ENCODE results near the gene COMMD3. TPM values are rescaled to one million over a fixed set of nuclear protein-coding genes. Genes with fewer than 3 reads are reported as not detected.

The COMMD3 gene
- 72.3 TPM for polyA plus RNA-seq (2012; ENCODE audit: low read depth, missing spikeins)

DNA sequence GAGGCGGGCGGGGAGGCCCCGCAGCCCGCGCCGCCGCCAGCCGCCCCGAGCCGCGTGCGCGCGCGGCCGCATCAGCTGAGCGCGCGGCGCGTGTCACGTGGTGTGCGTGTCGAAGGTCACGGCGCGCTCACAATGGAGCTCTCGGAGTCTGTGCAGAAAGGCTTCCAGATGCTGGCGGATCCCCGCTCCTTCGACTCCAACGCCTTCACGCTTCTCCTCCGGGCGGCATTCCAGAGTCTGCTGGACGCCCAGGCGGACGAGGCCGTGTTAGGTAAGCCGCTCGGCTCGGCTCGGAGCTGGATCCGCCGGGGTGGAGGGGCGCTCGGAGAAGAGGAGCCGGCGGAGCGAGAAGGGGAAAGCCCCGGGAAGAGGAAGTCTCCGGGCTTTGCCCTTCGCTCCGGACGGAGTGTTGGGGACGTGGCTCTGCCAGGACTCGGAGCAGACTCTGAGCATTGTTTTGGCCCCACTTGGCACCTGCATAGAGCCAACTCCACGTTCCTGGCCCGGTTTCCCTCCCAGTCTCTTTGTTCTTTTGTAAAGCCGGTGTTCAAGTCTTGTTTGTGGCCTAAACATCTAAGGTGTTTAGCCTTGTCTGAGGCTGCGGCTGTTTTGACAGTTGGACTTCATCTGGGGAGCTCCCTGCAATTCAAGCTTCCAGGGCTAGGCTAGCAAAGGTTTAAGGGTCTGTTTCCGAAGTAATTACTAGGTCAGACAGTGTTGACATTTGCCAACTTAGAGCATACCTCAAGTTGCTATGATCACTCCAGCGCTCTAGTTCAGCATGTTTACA lies at the start of gene COMMD3:
Gene COMMD3 (plus strand): TSS at position 103 of the 790 bp plus-strand sequence. CDS start 30 bp downstream, at position 133.
- DNase-seq (ENCODE audit: insufficient read length, low spot score) (no peak), FAIRE-seq (peak; percentile 99)
- TF ChIP-seq TAF1 (IDR thresholded peaks at IDR 0.05; ENCODE audit: low read depth, low read length): peak; percentile 70
- TF ChIP-seq SPI1 (IDR thresholded peaks at IDR 0.05; ENCODE audit: low read depth, low read length): peak; percentile 78
- no peak for TF ChIP-seq POU2F2 (IDR thresholded peaks at IDR 0.05; ENCODE audit: low read depth, low read length)
- TF ChIP-seq POLR2AphosphoS5 (IDR thresholded peaks at IDR 0.05; ENCODE audit: low read depth, low read length): peak; percentile 85
- TF ChIP-seq POLR2A (IDR thresholded peaks at IDR 0.05; ENCODE audit: low read depth, low read length): peak; percentile 84
- TF ChIP-seq PAX5 (IDR thresholded peaks at IDR 0.05; ENCODE audit: insufficient read depth, low read length, severe bottlenecking): no peak

DNA sequence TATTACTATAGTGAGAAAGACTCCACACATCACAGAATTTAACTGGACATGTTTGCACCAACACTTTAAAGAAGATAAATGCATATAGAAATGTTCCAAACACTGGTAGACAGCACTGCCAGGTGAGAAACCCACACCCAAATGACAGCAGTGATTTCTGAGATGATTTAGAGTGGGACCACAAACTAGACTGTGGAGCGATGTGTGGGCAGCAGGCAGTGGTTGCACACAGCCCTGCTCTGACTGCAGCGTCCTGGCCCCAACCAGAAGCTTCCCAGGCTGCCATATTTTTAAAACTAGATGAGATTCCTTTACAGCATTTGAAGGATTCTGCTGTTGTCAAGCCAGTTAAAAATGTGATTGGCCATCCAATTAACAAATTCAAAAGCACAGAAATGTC lies 47.7 kb upstream of the COMMD3 start:
- no peak for TF ChIP-seq POLR2AphosphoS5 (IDR thresholded peaks at IDR 0.05; ENCODE audit: low read depth, low read length)
- TF ChIP-seq PAX5 (IDR thresholded peaks at IDR 0.05; ENCODE audit: insufficient read depth, low read length, severe bottlenecking): no peak
- no peak for TF ChIP-seq POLR2A (IDR thresholded peaks at IDR 0.05; ENCODE audit: low read depth, low read length)
- no peak for TF ChIP-seq TAF1 (IDR thresholded peaks at IDR 0.05; ENCODE audit: low read depth, low read length)
- no peak for TF ChIP-seq SPI1 (IDR thresholded peaks at IDR 0.05; ENCODE audit: low read depth, low read length)
- TF ChIP-seq POU2F2 (IDR thresholded peaks at IDR 0.05; ENCODE audit: low read depth, low read length): no peak
- DNase-seq (ENCODE audit: insufficient read length, low spot score) (no peak), FAIRE-seq (no peak)

DNA sequence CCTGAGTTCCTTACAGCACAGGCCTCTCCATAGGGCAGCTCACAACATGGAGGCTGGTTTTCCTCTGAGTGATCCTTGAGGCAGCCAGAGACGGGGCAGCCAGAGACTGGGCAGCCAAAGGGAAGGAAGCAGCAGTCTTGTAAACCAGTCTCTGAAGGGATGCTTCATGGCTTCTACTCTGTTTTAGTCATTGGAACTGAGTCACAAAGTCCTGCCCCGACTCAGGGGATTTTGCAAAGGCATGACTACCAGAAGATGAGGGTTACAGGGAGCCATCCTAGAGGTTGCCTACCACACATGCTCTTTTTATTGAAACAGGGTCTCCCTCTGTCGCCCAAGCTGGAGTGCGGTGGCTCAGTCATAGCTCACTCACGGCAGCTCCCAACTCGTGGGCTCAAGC lies 44.4 kb upstream of the COMMD3 start:
- no peak for FAIRE-seq
- no peak for DNase-seq (ENCODE audit: insufficient read length, low spot score)
- TF ChIP-seq POLR2AphosphoS5 (IDR thresholded peaks at IDR 0.05; ENCODE audit: low read depth, low read length): no peak
- TF ChIP-seq POU2F2 (IDR thresholded peaks at IDR 0.05; ENCODE audit: low read depth, low read length): no peak
- no peak for TF ChIP-seq TAF1 (IDR thresholded peaks at IDR 0.05; ENCODE audit: low read depth, low read length)
- no peak for TF ChIP-seq SPI1 (IDR thresholded peaks at IDR 0.05; ENCODE audit: low read depth, low read length)
- no peak for TF ChIP-seq POLR2A (IDR thresholded peaks at IDR 0.05; ENCODE audit: low read depth, low read length)
- no peak for TF ChIP-seq PAX5 (IDR thresholded peaks at IDR 0.05; ENCODE audit: insufficient read depth, low read length, severe bottlenecking)

DNA sequence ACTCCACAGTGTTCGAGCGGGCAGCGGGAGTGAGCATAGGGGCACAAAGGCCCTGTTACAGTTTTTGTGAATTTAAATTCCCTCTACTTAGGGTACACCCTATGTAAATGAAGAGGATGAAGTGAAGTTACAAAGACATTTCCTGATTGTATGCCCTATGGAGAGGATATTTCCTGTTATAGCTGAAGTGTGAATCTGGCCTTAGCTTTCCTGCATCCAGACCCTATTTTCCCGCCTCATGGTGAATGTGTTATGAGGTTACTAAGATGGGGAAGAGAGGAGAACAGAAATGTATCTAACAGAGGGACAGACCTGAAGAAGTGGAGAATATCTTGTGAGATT lies 37.8 kb upstream of the COMMD3 start:
- TF ChIP-seq POU2F2 (IDR thresholded peaks at IDR 0.05; ENCODE audit: low read depth, low read length): no peak
- TF ChIP-seq PAX5 (IDR thresholded peaks at IDR 0.05; ENCODE audit: insufficient read depth, low read length, severe bottlenecking): no peak
- TF ChIP-seq POLR2AphosphoS5 (IDR thresholded peaks at IDR 0.05; ENCODE audit: low read depth, low read length): no peak
- TF ChIP-seq POLR2A (IDR thresholded peaks at IDR 0.05; ENCODE audit: low read depth, low read length): no peak
- TF ChIP-seq SPI1 (IDR thresholded peaks at IDR 0.05; ENCODE audit: low read depth, low read length): no peak
- TF ChIP-seq TAF1 (IDR thresholded peaks at IDR 0.05; ENCODE audit: low read depth, low read length): no peak
- no peak for DNase-seq (ENCODE audit: insufficient read length, low spot score)
- no peak for FAIRE-seq

DNA sequence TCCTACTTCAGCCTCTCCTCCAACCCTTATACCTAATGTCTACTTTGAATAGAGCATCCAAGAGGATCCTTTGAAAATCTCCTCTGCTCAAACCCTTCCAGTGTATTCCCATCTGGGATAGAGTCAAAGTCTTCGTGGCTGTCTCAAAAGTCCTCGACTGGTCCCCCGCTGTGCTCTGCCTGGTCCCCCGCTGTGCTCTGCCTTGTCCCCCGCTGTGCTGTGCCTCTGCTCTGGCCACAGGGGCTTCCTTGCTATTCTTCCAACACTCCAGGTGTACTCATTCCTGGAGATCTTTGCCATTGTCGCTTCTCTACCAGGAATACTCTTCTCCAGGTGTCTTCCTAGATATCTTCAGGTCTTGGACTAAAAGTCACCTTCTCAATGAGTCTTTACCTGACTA lies 36.1 kb upstream of the COMMD3 start:
- FAIRE-seq (no peak), DNase-seq (ENCODE audit: insufficient read length, low spot score) (no peak)
- no peak for TF ChIP-seq SPI1 (IDR thresholded peaks at IDR 0.05; ENCODE audit: low read depth, low read length)
- TF ChIP-seq TAF1 (IDR thresholded peaks at IDR 0.05; ENCODE audit: low read depth, low read length): no peak
- TF ChIP-seq POLR2A (IDR thresholded peaks at IDR 0.05; ENCODE audit: low read depth, low read length): no peak
- TF ChIP-seq POU2F2 (IDR thresholded peaks at IDR 0.05; ENCODE audit: low read depth, low read length): no peak
- TF ChIP-seq PAX5 (IDR thresholded peaks at IDR 0.05; ENCODE audit: insufficient read depth, low read length, severe bottlenecking): no peak
- no peak for TF ChIP-seq POLR2AphosphoS5 (IDR thresholded peaks at IDR 0.05; ENCODE audit: low read depth, low read length)

DNA sequence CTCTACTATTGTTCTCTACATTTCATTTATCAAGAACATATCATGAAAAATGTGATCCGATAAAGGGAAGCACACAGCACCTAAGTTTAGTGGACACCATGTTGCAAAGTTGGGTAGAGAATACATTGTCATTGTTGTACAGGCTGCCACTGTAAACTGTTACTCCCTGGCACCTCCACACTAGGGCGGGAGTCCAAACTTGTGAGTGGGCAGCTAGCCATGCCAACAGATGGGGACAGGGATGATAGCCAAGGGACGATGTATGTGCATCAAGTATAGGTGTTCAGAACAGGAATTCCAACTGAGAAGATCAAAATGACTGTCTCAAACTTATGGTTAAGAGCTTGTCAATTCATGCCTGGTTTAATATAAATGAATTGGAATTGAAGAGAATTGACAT lies 31.1 kb upstream of the COMMD3 start:
- DNase-seq (ENCODE audit: insufficient read length, low spot score) (no peak), FAIRE-seq (no peak)
- no peak for TF ChIP-seq POLR2AphosphoS5 (IDR thresholded peaks at IDR 0.05; ENCODE audit: low read depth, low read length)
- TF ChIP-seq TAF1 (IDR thresholded peaks at IDR 0.05; ENCODE audit: low read depth, low read length): no peak
- no peak for TF ChIP-seq SPI1 (IDR thresholded peaks at IDR 0.05; ENCODE audit: low read depth, low read length)
- TF ChIP-seq PAX5 (IDR thresholded peaks at IDR 0.05; ENCODE audit: insufficient read depth, low read length, severe bottlenecking): no peak
- TF ChIP-seq POLR2A (IDR thresholded peaks at IDR 0.05; ENCODE audit: low read depth, low read length): no peak
- no peak for TF ChIP-seq POU2F2 (IDR thresholded peaks at IDR 0.05; ENCODE audit: low read depth, low read length)

DNA sequence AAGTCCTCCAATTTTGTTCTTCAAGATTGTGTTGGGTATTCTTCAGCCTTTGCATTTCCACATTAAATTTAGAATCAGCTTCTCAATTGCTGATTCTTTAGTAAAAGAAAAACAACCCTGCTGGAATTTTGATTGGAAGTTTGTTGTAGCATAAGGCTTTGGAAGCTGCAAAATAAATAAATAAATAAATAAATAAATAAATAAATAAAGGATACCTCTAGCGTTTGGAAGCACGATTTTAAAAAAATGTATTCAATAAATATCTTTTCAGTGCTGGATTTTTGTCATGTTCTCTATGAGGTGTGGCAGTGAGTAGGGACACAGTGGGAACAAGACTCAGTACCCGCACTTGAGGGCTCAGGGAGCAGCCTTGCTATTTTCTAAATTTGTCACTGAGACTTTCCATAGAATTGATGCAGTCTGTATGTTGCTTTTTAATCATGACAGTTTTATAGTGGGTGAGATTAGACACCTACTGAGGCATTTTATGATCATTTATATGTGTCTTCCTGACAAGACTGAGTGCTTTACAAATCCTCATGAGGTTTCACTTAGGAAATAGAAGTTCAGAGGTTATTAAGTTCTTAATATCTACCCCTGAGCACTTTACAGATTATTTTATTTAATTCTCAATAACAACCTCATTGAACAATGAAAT lies 22.3 kb upstream of the COMMD3 start:
- FAIRE-seq (no peak), DNase-seq (ENCODE audit: insufficient read length, low spot score) (no peak)

DNA sequence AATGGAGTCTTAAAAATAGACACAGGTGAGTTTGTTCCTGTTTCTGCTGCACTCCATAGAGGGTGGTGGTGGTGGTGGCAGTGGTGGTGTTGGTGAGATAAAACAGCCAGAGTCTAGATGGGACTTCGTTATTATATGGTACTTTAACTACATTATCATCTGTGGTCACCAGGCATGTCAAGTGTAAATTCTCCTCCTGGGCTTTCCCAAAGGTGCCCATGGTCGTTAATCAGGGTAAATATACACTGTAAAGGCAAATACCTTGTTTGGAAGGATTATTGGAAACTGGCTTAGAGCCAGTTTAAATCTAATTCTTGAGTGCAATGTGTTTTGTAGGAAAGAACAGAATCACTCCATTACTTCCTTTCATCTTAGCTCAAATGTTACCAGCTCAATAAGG lies 21.5 kb upstream of the COMMD3 start:
- TF ChIP-seq POLR2A (IDR thresholded peaks at IDR 0.05; ENCODE audit: low read depth, low read length) (no peak), SPI1 (IDR thresholded peaks at IDR 0.05; ENCODE audit: low read depth, low read length) (no peak), TAF1 (IDR thresholded peaks at IDR 0.05; ENCODE audit: low read depth, low read length) (no peak), PAX5 (IDR thresholded peaks at IDR 0.05; ENCODE audit: insufficient read depth, low read length, severe bottlenecking) (no peak), POU2F2 (IDR thresholded peaks at IDR 0.05; ENCODE audit: low read depth, low read length) (no peak), POLR2AphosphoS5 (IDR thresholded peaks at IDR 0.05; ENCODE audit: low read depth, low read length) (no peak)
- no peak for DNase-seq (ENCODE audit: insufficient read length, low spot score)
- no peak for FAIRE-seq

More for the DNA sequence above, 22.3 kb upstream of the COMMD3 start:
- TF ChIP-seq TAF1 (IDR thresholded peaks at IDR 0.05; ENCODE audit: low read depth, low read length) (no peak), POLR2A (IDR thresholded peaks at IDR 0.05; ENCODE audit: low read depth, low read length) (no peak), SPI1 (IDR thresholded peaks at IDR 0.05; ENCODE audit: low read depth, low read length) (no peak), POU2F2 (IDR thresholded peaks at IDR 0.05; ENCODE audit: low read depth, low read length) (no peak), PAX5 (IDR thresholded peaks at IDR 0.05; ENCODE audit: insufficient read depth, low read length, severe bottlenecking) (no peak), POLR2AphosphoS5 (IDR thresholded peaks at IDR 0.05; ENCODE audit: low read depth, low read length) (no peak)

DNA sequence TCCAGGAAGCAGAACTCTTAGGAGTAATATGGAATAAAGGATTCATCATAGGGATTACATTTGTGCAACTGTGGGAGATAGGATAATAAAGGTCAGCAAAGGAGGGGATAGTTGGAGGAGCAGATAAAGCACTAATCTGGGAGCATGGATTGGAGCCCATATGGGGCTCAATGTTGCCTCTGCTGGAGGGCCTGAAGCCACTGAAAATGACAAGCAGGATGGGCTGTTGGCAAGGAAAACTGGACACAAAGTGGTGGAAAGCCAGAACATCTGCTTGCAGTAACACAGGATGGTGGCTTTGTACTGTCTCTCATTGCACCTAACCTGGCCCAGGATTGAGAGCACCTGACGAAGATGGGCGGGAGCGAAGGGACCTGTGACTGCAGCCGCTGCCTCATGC lies 15.0 kb upstream of the COMMD3 start:
- DNase-seq (ENCODE audit: insufficient read length, low spot score) (no peak), FAIRE-seq (no peak)
- TF ChIP-seq POLR2AphosphoS5 (IDR thresholded peaks at IDR 0.05; ENCODE audit: low read depth, low read length): no peak
- no peak for TF ChIP-seq SPI1 (IDR thresholded peaks at IDR 0.05; ENCODE audit: low read depth, low read length)
- no peak for TF ChIP-seq POU2F2 (IDR thresholded peaks at IDR 0.05; ENCODE audit: low read depth, low read length)
- no peak for TF ChIP-seq POLR2A (IDR thresholded peaks at IDR 0.05; ENCODE audit: low read depth, low read length)
- TF ChIP-seq TAF1 (IDR thresholded peaks at IDR 0.05; ENCODE audit: low read depth, low read length): no peak
- TF ChIP-seq PAX5 (IDR thresholded peaks at IDR 0.05; ENCODE audit: insufficient read depth, low read length, severe bottlenecking): no peak

Measured in GM12891 (cell line).